CD14-positive monocyte (primary cell): Measurements from ENCODE around the gene ATAD2B. TPM values are rescaled to one million over a fixed set of nuclear protein-coding genes. Genes with fewer than 3 reads are reported as not detected.

Experiments used
- DNase-seq, 3 donors: peaks; one replicate each; pipeline ENCODE4 v3.0.0-alpha.2; 2011 to 2022
- H2AFZ ChIP-seq: 2 replicates; pipeline ENCODE4 v1.6.0; 2012; ENCODE audit warnings: mild to moderate bottlenecking, low read depth, low read length, inconsistent platforms; ENCODE audit not compliant: insufficient read depth, poor library complexity, severe bottlenecking
- H3K27ac ChIP-seq, 2 donors: 1 replicate in 1 of 2; 2 replicates in 1 of 2; pipeline ENCODE4 v1.5.1; 2012 to 2013; ENCODE audit warnings: low read length in 2 of 2, control low read depth in 1 of 2, inconsistent platforms in 1 of 2, low read depth in 1 of 2, mild to moderate bottlenecking in 1 of 2
- H3K27me3 ChIP-seq, 2 donors: one replicate each; pipeline versions ENCODE4 v1.6.0 to v1.6.1; 2011 to 2013; ENCODE audit warnings: low read length in 2 of 2; ENCODE audit not compliant: control insufficient read depth in 2 of 2, insufficient read depth in 2 of 2
- H3K36me3 ChIP-seq, 2 donors: replicated peaks in 1 of 2; 1 replicate in 1 of 2; 2 replicates in 1 of 2; pipeline versions ENCODE4 v1.5.1 to v1.6.1; 2012 to 2013; ENCODE audit warnings: low read length in 2 of 2, control low read depth in 1 of 2, inconsistent platforms in 1 of 2, mild to moderate bottlenecking in 1 of 2; ENCODE audit not compliant: insufficient read depth in 2 of 2, control insufficient read depth in 1 of 2
- H3K4me1 ChIP-seq, 2 donors: 1 replicate in 1 of 2; 2 replicates in 1 of 2; pipeline versions ENCODE4 v1.5.1 to v1.6.1; 2012 to 2013; ENCODE audit warnings: low read length in 2 of 2, control low read depth in 1 of 2, inconsistent platforms in 1 of 2, mild to moderate bottlenecking in 1 of 2, moderate library complexity in 1 of 2; ENCODE audit not compliant: insufficient read depth in 2 of 2, control insufficient read depth in 1 of 2
- H3K4me2 ChIP-seq: replicated peaks from 2 replicates; pipeline ENCODE3; 2012; ENCODE audit warnings: low read length, moderate library complexity, mild to moderate bottlenecking; ENCODE audit not compliant: poor library complexity, severe bottlenecking; ENCODE audit errors: extremely low read depth
- H3K4me3 ChIP-seq, 3 experiments: fragments of 200-600 bp in 1 of 3; sonication (generic) in 1 of 3; replicated peaks in 1 of 3; 1 replicate in 2 of 3; 2 replicates in 1 of 3; pipeline ENCODE4 v1.5.1; 2011 to 2013; ENCODE audit warnings: low read length in 3 of 3, mild to moderate bottlenecking in 3 of 3, control low read depth in 2 of 3, low read depth in 2 of 3, inconsistent platforms in 1 of 3, moderate library complexity in 1 of 3
- H3K79me2 ChIP-seq: 2 replicates; pipeline ENCODE4 v1.6.0; 2012; ENCODE audit warnings: mild to moderate bottlenecking, control low read depth, inconsistent platforms, low read length, moderate library complexity; ENCODE audit not compliant: insufficient read depth
- H3K9ac ChIP-seq: 2 replicates; pipeline ENCODE4 v1.6.0; 2017; ENCODE audit warnings: low read length, mild to moderate bottlenecking; ENCODE audit not compliant: insufficient read depth, poor library complexity, severe bottlenecking
- H3K9me3 ChIP-seq, 2 donors: replicated peaks in 1 of 2; 1 replicate in 1 of 2; 2 replicates in 1 of 2; pipeline versions ENCODE4 v1.5.1 to v1.6.1; 2012 to 2013; ENCODE audit warnings: low read length in 2 of 2, control low read depth in 1 of 2; ENCODE audit not compliant: control insufficient read depth in 1 of 2, insufficient read depth in 1 of 2
- H4K20me1 ChIP-seq: 2 replicates; pipeline ENCODE4 v1.6.0; 2012; ENCODE audit warnings: mild to moderate bottlenecking, low read length, control low read depth, moderate library complexity; ENCODE audit not compliant: insufficient read depth
- H3K27ac Mint-ChIP-seq, 7 donors: one replicate each; pipeline ENCODE4 v1.8.0; 2020; ENCODE audit warnings: mild to moderate bottlenecking in 7 of 7, mixed read lengths in 7 of 7, moderate library complexity in 6 of 7, inconsistent platforms in 2 of 7
- H3K27me3 Mint-ChIP-seq, 3 donors: one replicate each; pipeline ENCODE4 v1.8.0; 2021 to 2022; ENCODE audit warnings: low read depth in 3 of 3, mild to moderate bottlenecking in 3 of 3, mixed read lengths in 3 of 3, moderate library complexity in 3 of 3, inconsistent platforms in 1 of 3
- H3K36me3 Mint-ChIP-seq, 2 donors: one replicate each; pipeline ENCODE4 v1.8.0; 2020; ENCODE audit warnings: mixed read lengths in 2 of 2, inconsistent platforms in 1 of 2, mild to moderate bottlenecking in 1 of 2
- H3K4me1 Mint-ChIP-seq: one replicate; pipeline ENCODE4 v1.8.0; 2020; ENCODE audit warnings: mild to moderate bottlenecking, mixed read lengths
- H3K4me3 Mint-ChIP-seq, 2 donors: one replicate each; pipeline ENCODE4 v1.8.0; 2020; ENCODE audit warnings: mild to moderate bottlenecking in 2 of 2, mixed read lengths in 2 of 2, moderate library complexity in 1 of 2
- H3K9me3 Mint-ChIP-seq, 7 donors: one replicate each; pipeline ENCODE4 v1.8.0; 2020 to 2022; ENCODE audit warnings: mixed read lengths in 7 of 7, mild to moderate bottlenecking in 6 of 7, moderate library complexity in 6 of 7, inconsistent platforms in 2 of 7
- CTCF ChIP-seq: fragments of 200-600 bp; IDR thresholded peaks from one replicate; pipeline ENCODE4 v1.8.0; 2022; ENCODE audit warnings: antibody characterized with exemption, mild to moderate bottlenecking
- WGBS: methylation state at CpG from one replicate; pipeline ENCODE4 v1.1.5; 2013; ENCODE audit warnings: missing lambda C conversion rate; ENCODE audit not compliant: insufficient coverage; 5-methylcytosine and 5-hydroxymethylcytosine counted together
- intact Hi-C, 2 donors: fragments of 100-400 bp; cut with micrococcal nuclease; formaldehyde crosslinking; loops; one replicate each; pipeline versions ENCODE4 v1.15.0 to v1.15.1; 2023
- polyA plus RNA-seq, 3 donors: library from polyadenylated mRNA; depleted of rRNA in 1 of 3; unstranded in 2 of 3; stranded (reverse) in 1 of 3; fragments of 300-500 nt in 2 of 3; fragments of >200 nt in 1 of 3; fragmentation: Illumina TruSeq in 2 of 3; gene quantifications; 1 replicate in 2 of 3; 2 replicates in 1 of 3; pipeline ENCODE4 v1.2.3, GENCODE V29; 2012 to 2021

ATAD2B gene
- polyA plus RNA-seq, 3 donors, result 4.9 to 12.1 (median 7.2) TPM

- intact Hi-C loops, result no loop called here
- peaks cover 0 to 5% of the 10 kb centered on the region in 2 donors for H3K9me3 ChIP-seq
- Mint-ChIP-seq H3K36me3 (peaks cover 46 to 64% of the 10 kb centered on the region in 2 donors), H3K27me3 (no peaks in the 10 kb centered on the region), H3K4me1 (no peaks in the 10 kb centered on the region), H3K27ac (no peak overlapping the region), H3K9me3 (peaks cover 0 to 3% (median 0%) of the 10 kb centered on the region in 7 donors), H3K4me3 (no peak overlapping the region)
- no peak for TF ChIP-seq CTCF
- no peak overlapping the region for H3K9ac ChIP-seq
- peaks cover 20% of the 10 kb centered on the region for H4K20me1 ChIP-seq
- H3K36me3 ChIP-seq, result peaks cover 33 to 80% of the 10 kb centered on the region in 2 donors
- no peak overlapping the region for H3K4me2 ChIP-seq
- no peak for DNase-seq
- WGBS, result no CpG with 5 or more reads among the region's 1 CpG
- H3K4me1 ChIP-seq, result no peaks in the 10 kb centered on the region
- no peaks in the 10 kb centered on the region for H3K79me2 ChIP-seq
- H3K4me3 ChIP-seq, result no peak overlapping the region
- no peak overlapping the region for H2AFZ ChIP-seq
- no peaks in the 10 kb centered on the region for H3K27me3 ChIP-seq
- H3K27ac ChIP-seq, result no peak overlapping the region
Observed at GRCh38 chr2:23837871-23838270, 89.1 kb downstream of the ATAD2B start.

GRCh38 chr2:23836971-23837565 is 89.9 kb downstream of the ATAD2B start:
- Mint-ChIP-seq H3K9me3 (peaks cover 0 to 3% (median 0%) of the 10 kb centered on the region in 7 donors), H3K36me3 (peaks cover 46 to 63% of the 10 kb centered on the region in 2 donors), H3K27me3 (no peaks in the 10 kb centered on the region), H3K27ac (no peak overlapping the region), H3K4me1 (no peaks in the 10 kb centered on the region), H3K4me3 (no peak overlapping the region)
- no peaks in the 10 kb centered on the region for H3K4me1 ChIP-seq
- peaks cover 35 to 82% of the 10 kb centered on the region in 2 donors for H3K36me3 ChIP-seq
- H2AFZ ChIP-seq, result no peak overlapping the region
- H3K27ac ChIP-seq, result no peak overlapping the region
- intact Hi-C loops, result no loop called here
- H3K9ac ChIP-seq, result no peak overlapping the region
- no peak overlapping the region for H3K4me3 ChIP-seq
- H3K9me3 ChIP-seq, result peaks cover 0 to 5% of the 10 kb centered on the region in 2 donors
- 87% methylated on average over 9 of the region's 9 CpGs for WGBS
- TF ChIP-seq CTCF, result no peak
- H3K4me2 ChIP-seq, result no peak overlapping the region
- H3K79me2 ChIP-seq, result no peaks in the 10 kb centered on the region
- H4K20me1 ChIP-seq, result peaks cover 17% of the 10 kb centered on the region
- H3K27me3 ChIP-seq, result no peaks in the 10 kb centered on the region
- DNase-seq, result no peak
